Measurements from ENCODE around the gene ZEB2. TPM values are rescaled to one million over a fixed set of nuclear protein-coding genes. Genes with fewer than 3 reads are reported as not detected.

The ZEB2 gene
- polyA plus RNA-seq, 1 donor from 2014 or later: 2.2 TPM

DNA sequence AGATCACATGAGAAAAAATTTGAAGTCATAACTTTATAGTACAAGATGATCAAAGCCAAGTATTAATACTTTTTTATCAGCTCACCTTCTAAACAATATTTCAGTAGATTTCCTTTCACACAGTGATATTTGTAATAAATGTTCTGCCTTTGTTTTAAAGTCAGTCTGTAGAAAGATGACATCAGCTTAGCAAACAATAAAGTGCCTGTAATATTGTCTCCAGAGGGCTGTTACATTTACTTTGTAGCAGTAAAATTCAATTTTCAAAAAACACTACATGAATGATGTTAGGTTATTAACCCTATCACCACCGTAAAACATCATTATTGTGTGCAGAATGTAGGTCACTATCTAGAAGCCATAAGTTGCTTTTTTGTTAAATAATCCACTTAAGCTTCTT lies 49.6 kb downstream of the ZEB2 start:
- Histone ChIP-seq H3K9ac (ENCODE audit: low read length) (no peak overlapping the region), H3K27me3 (ENCODE audit: insufficient read depth, low read depth, low read length) (no peaks in the 10 kb centered on the region), H4K20me1 (ENCODE audit: insufficient read depth) (no peaks in the 10 kb centered on the region), H3K9me3 (ENCODE audit: low read length) (no peaks in the 10 kb centered on the region), H3K4me2 (ENCODE audit: low read length) (no peak overlapping the region), H3K27ac (ENCODE audit: low read length) (no peak overlapping the region), H3K79me2 (replicated peaks; ENCODE audit: insufficient read depth, low read length) (peaks cover 4% of the 10 kb centered on the region), H3F3A (ENCODE audit: insufficient read depth, low read length, poor library complexity, severe bottlenecking) (no peaks in the 10 kb centered on the region), H3K4me3 (ENCODE audit: low read length) (no peak overlapping the region), H3K36me3 (ENCODE audit: insufficient read depth, low read length) (no peaks in the 10 kb centered on the region), H3K9me2 (ENCODE audit: insufficient read depth, low read length) (no peaks in the 10 kb centered on the region), H2AFZ (ENCODE audit: low read depth, low read length) (no peak overlapping the region)
- TF ChIP-seq, protein P1, sequence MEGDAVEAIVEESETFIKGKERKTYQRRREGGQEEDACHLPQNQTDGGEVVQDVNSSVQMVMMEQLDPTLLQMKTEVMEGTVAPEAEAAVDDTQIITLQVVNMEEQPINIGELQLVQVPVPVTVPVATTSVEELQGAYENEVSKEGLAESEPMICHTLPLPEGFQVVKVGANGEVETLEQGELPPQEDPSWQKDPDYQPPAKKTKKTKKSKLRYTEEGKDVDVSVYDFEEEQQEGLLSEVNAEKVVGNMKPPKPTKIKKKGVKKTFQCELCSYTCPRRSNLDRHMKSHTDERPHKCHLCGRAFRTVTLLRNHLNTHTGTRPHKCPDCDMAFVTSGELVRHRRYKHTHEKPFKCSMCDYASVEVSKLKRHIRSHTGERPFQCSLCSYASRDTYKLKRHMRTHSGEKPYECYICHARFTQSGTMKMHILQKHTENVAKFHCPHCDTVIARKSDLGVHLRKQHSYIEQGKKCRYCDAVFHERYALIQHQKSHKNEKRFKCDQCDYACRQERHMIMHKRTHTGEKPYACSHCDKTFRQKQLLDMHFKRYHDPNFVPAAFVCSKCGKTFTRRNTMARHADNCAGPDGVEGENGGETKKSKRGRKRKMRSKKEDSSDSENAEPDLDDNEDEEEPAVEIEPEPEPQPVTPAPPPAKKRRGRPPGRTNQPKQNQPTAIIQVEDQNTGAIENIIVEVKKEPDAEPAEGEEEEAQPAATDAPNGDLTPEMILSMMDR (IDR thresholded peaks at IDR 0.05; ENCODE audit: poor library complexity, severe bottlenecking): no peak
- TF ChIP-seq TAF1 (IDR thresholded peaks at IDR 0.05; ENCODE audit: low read depth) (no peak), SMC3 (conservative IDR thresholded peaks at IDR 0.05; ENCODE audit: poor library complexity) (no peak), EZH2 (IDR thresholded peaks at IDR 0.05; ENCODE audit: borderline replicate concordance, insufficient read depth, low read length, poor library complexity, severe bottlenecking) (no peak), RAD21 (conservative IDR thresholded peaks at IDR 0.05) (no peak), POLR2AphosphoS5 (IDR thresholded peaks at IDR 0.05) (no peak), EP300 (conservative IDR thresholded peaks at IDR 0.05; ENCODE audit: poor library complexity, severe bottlenecking) (no peak), MXI1 (conservative IDR thresholded peaks at IDR 0.05; ENCODE audit: poor library complexity, severe bottlenecking) (no peak)
- TF ChIP-seq, protein P2, sequence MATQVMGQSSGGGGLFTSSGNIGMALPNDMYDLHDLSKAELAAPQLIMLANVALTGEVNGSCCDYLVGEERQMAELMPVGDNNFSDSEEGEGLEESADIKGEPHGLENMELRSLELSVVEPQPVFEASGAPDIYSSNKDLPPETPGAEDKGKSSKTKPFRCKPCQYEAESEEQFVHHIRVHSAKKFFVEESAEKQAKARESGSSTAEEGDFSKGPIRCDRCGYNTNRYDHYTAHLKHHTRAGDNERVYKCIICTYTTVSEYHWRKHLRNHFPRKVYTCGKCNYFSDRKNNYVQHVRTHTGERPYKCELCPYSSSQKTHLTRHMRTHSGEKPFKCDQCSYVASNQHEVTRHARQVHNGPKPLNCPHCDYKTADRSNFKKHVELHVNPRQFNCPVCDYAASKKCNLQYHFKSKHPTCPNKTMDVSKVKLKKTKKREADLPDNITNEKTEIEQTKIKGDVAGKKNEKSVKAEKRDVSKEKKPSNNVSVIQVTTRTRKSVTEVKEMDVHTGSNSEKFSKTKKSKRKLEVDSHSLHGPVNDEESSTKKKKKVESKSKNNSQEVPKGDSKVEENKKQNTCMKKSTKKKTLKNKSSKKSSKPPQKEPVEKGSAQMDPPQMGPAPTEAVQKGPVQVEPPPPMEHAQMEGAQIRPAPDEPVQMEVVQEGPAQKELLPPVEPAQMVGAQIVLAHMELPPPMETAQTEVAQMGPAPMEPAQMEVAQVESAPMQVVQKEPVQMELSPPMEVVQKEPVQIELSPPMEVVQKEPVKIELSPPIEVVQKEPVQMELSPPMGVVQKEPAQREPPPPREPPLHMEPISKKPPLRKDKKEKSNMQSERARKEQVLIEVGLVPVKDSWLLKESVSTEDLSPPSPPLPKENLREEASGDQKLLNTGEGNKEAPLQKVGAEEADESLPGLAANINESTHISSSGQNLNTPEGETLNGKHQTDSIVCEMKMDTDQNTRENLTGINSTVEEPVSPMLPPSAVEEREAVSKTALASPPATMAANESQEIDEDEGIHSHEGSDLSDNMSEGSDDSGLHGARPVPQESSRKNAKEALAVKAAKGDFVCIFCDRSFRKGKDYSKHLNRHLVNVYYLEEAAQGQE (IDR thresholded peaks at IDR 0.05; ENCODE audit: borderline replicate concordance): no peak

- peaks cover 4% of the 10 kb centered on the region for H3K79me2 ChIP-seq (replicated peaks; ENCODE audit: insufficient read depth, low read length)
- H3K27ac ChIP-seq (ENCODE audit: low read length): no peak overlapping the region
- no peak overlapping the region for H3K9ac ChIP-seq (ENCODE audit: low read length)
- no peaks in the 10 kb centered on the region for H4K20me1 ChIP-seq (ENCODE audit: insufficient read depth)
- no peaks in the 10 kb centered on the region for H3F3A ChIP-seq (ENCODE audit: insufficient read depth, low read length, poor library complexity, severe bottlenecking)
- no peaks in the 10 kb centered on the region for H3K36me3 ChIP-seq (ENCODE audit: insufficient read depth, low read length)
- TF ChIP-seq, protein P1 (IDR thresholded peaks at IDR 0.05; ENCODE audit: poor library complexity, severe bottlenecking): no peak
- no peak for TF ChIP-seq RAD21 (conservative IDR thresholded peaks at IDR 0.05)
- TF ChIP-seq POLR2AphosphoS5 (IDR thresholded peaks at IDR 0.05): no peak
- TF ChIP-seq EZH2 (IDR thresholded peaks at IDR 0.05; ENCODE audit: borderline replicate concordance, insufficient read depth, low read length, poor library complexity, severe bottlenecking): no peak
- TF ChIP-seq TAF1 (IDR thresholded peaks at IDR 0.05; ENCODE audit: low read depth): no peak
- no peak for TF ChIP-seq SMC3 (conservative IDR thresholded peaks at IDR 0.05; ENCODE audit: poor library complexity)
- TF ChIP-seq, protein P2 (IDR thresholded peaks at IDR 0.05; ENCODE audit: borderline replicate concordance): no peak
- TF ChIP-seq EP300 (conservative IDR thresholded peaks at IDR 0.05; ENCODE audit: poor library complexity, severe bottlenecking): no peak
- no peak for TF ChIP-seq MXI1 (conservative IDR thresholded peaks at IDR 0.05; ENCODE audit: poor library complexity, severe bottlenecking)
- no peaks in the 10 kb centered on the region for H3K27me3 ChIP-seq (ENCODE audit: insufficient read depth, low read depth, low read length)
- H3K9me2 ChIP-seq (ENCODE audit: insufficient read depth, low read length): no peaks in the 10 kb centered on the region
- H3K4me2 ChIP-seq (ENCODE audit: low read length): no peak overlapping the region
- no peaks in the 10 kb centered on the region for H3K9me3 ChIP-seq (ENCODE audit: low read length)
- H2AFZ ChIP-seq (ENCODE audit: low read depth, low read length): no peak overlapping the region
- H3K4me3 ChIP-seq (ENCODE audit: low read length): no peak overlapping the region
Observed at GRCh38 chr2:144469798-144470197, 50.1 kb downstream of the ZEB2 start.
